SK-N-SH treated with all-trans-retinoic acid at 6 μM for 48 hours (cell line): ENCODE results near the gene IGF2R.

Experiments used
- ZFP3 ChIP-seq: fragments of 250-450 bp; sonication (Bioruptor Pico); IDR thresholded peaks from 2 replicates; pipeline ENCODE4 v1.5.0; 2020; ENCODE audit warnings: mild to moderate bottlenecking, moderate library complexity
- ZFP30 ChIP-seq: fragments of 450-650 bp; formaldehyde crosslinking; IDR thresholded peaks from 2 replicates; pipeline ENCODE4 v1.5.0; 2022; ENCODE audit warnings: mild to moderate bottlenecking, moderate library complexity
- ZNF70 ChIP-seq: fragments of 450-650 bp; formaldehyde crosslinking; IDR thresholded peaks from 2 replicates; pipeline ENCODE4 v1.5.0; 2020; ENCODE audit warnings: mild to moderate bottlenecking, moderate library complexity

DNA sequence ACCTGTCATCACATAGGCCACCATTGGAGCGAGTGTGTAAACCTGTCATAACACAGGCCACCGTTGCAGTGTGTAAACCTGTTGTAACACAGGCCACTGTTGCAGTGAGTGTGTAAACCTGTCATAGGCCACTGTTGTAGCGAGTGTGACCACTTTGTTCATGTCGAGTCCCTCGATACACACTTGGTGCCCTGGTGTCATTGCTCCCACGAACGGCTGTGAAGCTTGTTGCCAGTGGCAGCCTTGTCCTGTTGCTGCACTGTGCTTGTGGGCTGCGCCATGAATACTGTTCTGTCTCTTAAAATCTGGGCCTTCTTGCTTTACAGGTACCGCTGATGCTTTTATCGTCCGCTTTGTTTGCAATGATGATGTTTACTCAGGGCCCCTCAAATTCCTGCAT, 91.3 kb downstream of the IGF2R start:
- no peak for TF ChIP-seq ZFP30 (CRISPR knock-in tag)
- no peak for TF ChIP-seq ZFP3
- TF ChIP-seq ZNF70 (CRISPR knock-in tag), result no peak
